D721Med (cell line): Measurements from ENCODE around the gene HNF1B.

Experiments used
- DNase-seq: peaks from one replicate; pipeline ENCODE4 v3.0.0; 2011; ENCODE audit warnings: low spot score; ENCODE audit not compliant: insufficient read length
- FAIRE-seq: peaks from 2 replicates; lab custom pipeline; 2011; peaks lifted over from hg19 to GRCh38; lab: Jason Lieb, UNC
- TF ChIP-seq, protein P1 (sequence below): IDR thresholded peaks from 2 replicates; pipeline ENCODE4 v1.5.1; 2012; ENCODE audit warnings: mild to moderate bottlenecking, control low read depth; ENCODE audit not compliant: insufficient read depth; ENCODE audit errors: missing control alignments

The HNF1B gene, protein sequence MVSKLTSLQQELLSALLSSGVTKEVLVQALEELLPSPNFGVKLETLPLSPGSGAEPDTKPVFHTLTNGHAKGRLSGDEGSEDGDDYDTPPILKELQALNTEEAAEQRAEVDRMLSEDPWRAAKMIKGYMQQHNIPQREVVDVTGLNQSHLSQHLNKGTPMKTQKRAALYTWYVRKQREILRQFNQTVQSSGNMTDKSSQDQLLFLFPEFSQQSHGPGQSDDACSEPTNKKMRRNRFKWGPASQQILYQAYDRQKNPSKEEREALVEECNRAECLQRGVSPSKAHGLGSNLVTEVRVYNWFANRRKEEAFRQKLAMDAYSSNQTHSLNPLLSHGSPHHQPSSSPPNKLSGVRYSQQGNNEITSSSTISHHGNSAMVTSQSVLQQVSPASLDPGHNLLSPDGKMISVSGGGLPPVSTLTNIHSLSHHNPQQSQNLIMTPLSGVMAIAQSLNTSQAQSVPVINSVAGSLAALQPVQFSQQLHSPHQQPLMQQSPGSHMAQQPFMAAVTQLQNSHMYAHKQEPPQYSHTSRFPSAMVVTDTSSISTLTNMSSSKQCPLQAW

DNA sequence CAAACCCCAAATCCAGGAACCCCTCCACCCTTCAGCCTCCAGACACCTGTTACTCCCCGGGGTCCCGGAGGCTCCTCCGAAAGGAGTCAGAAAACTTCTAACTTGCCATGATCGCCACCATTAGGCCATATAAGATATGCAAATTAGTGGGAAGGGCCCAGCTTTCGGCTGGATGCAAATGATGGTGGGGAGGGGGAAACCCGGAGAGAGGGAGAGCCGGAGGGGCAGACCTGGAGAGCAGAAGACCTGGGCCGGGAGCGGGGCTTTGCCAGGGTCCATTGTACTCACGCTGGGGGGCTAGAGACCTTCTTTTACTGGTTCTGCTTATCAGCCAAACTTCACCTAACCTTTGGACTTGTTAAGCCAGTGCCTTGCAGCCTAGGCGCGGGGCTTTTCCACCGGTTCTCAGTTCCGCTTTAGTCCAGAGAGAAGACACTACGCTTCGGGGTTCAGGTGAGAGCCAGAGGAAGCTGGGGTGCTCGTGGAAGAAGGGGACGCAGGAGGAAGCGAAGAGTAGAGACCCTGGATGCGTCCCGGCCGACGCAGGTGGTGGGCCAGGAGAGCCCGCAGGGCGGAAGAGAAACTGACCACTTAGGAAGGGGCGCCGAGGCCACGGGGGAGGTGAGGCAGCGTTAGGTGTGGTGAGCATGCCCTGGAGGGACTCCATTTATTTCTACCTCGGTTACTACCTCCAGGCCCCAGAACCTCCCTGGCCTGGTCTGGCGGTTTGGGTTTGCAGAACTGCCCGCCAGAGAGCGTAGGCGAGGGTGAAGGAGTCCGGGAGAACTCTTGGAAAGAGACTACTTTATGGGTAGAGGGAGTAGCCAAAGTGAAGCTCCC is at the start of gene HNF1B:
Gene HNF1B (minus strand): TSS at position 99 of the 840 bp plus-strand sequence. CDS start 175 bp downstream, outside the sequence.
- no peak for FAIRE-seq
- DNase-seq, result no peak
- TF ChIP-seq, protein P1, sequence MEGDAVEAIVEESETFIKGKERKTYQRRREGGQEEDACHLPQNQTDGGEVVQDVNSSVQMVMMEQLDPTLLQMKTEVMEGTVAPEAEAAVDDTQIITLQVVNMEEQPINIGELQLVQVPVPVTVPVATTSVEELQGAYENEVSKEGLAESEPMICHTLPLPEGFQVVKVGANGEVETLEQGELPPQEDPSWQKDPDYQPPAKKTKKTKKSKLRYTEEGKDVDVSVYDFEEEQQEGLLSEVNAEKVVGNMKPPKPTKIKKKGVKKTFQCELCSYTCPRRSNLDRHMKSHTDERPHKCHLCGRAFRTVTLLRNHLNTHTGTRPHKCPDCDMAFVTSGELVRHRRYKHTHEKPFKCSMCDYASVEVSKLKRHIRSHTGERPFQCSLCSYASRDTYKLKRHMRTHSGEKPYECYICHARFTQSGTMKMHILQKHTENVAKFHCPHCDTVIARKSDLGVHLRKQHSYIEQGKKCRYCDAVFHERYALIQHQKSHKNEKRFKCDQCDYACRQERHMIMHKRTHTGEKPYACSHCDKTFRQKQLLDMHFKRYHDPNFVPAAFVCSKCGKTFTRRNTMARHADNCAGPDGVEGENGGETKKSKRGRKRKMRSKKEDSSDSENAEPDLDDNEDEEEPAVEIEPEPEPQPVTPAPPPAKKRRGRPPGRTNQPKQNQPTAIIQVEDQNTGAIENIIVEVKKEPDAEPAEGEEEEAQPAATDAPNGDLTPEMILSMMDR, result no peak

GRCh38 chr17:37792787-37793186 is 47.9 kb upstream of the HNF1B start:
- no peak for FAIRE-seq

GRCh38 chr17:37791447-37792399 is 46.9 kb upstream of the HNF1B start:
- TF ChIP-seq, protein P1, result peak; percentile 37
- no peak for DNase-seq
- no peak for FAIRE-seq

More at GRCh38 chr17:37792787-37793186, 47.9 kb upstream of the HNF1B start:
- no peak for DNase-seq
- TF ChIP-seq, protein P1, result no peak

DNA sequence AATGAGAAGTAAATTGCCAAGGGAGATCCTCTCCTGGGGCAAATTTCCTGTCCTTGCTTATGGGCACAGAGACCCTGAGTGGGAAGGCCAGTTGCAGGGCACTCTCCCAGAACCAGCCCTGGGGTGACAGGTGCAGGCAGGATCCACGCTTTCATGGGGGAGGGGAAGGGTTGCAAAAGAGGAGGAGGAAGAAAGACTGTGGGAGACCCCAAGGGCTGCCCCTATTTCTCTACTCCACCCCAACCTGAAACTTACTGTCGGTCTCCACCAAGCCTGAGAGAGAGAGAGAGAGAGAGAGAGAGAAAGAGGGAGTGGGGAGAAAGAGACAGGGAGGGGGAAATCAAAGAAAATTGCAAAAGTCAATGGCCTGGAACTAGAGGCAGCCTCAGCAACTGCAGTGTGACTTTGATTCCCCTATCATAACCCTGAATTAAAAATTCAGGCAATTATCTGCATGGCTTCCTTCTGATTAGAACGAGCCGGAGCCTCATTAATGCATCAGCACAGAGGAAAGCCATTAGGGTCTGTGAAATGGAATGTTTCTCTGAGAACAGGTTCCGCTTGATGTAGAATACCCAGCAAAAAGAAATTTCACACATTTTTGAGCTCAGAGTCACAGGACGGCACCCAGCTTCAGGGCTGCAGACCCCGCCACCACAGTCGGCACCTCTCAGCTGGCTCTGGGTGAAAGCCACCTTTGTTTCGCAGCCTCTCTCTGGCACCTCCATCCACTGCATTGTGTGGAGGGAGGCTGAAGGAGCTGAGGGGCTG is 45.1 kb upstream of the HNF1B start:
- FAIRE-seq, result no peak
- TF ChIP-seq, protein P1, result no peak

DNA sequence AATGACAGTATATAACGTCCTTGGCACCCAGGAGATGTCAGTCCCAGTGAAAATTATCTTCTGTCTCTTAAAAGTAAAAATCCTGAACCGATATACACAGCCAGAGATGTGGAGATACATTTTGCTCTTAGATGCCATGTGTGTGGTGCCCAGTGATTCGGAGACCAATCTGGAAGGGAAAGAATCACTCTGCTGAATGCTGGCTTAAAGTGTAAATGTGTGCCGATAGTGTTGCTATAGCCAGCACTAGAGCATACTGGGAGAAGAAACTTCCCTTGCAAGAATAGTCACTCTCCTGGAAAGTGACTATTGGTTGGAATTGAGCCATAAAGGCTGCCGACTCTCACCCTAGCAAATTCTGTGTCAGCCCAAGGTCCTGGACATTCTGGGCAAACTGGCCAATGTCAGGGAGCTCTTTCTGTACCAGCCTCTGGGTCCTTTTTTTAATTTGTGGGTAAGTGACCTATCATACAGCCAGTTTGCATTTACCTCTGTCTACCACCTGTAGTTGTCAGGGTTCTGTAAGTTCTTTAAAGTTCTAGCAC is 44.2 kb upstream of the HNF1B start:
- DNase-seq (no peak), FAIRE-seq (no peak)
- TF ChIP-seq, protein P1, result no peak

More for the DNA sequence above, 45.1 kb upstream of the HNF1B start:
- DNase-seq, result no peak
